SHP77 (cell line): ENCODE measurements around the gene DENND1C.

Source experiments
- DNase-seq, 2 experiments: peaks; one replicate each; lab custom pipeline; 2025; lab: John Stamatoyannopoulos, UW

DENND1C gene

GRCh38 chr19:6479836-6480398 lies 1.7 kb downstream of the DENND1C start:
- no peak for DNase-seq

DNA sequence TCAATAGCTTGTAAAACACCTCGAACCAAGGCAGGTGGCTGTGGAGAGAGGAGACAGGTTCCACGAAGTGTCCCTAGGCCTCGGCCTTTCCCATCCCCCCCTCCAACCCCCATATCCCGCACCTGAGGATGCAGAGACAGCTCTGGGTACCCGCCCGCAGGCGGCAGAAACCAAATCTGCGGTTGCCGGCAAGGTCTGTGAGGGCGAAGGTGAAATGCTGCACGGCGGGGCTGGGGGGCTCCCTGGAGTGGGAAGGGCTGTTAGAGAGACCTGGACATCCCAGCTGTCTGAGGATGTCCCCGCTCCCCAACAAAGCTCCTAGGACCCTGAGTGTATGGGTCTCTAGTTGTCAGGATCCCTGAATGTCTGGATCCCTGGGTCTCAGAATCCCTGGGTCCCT lies 2.8 kb downstream of the DENND1C start:
- DNase-seq = no peak

DNA sequence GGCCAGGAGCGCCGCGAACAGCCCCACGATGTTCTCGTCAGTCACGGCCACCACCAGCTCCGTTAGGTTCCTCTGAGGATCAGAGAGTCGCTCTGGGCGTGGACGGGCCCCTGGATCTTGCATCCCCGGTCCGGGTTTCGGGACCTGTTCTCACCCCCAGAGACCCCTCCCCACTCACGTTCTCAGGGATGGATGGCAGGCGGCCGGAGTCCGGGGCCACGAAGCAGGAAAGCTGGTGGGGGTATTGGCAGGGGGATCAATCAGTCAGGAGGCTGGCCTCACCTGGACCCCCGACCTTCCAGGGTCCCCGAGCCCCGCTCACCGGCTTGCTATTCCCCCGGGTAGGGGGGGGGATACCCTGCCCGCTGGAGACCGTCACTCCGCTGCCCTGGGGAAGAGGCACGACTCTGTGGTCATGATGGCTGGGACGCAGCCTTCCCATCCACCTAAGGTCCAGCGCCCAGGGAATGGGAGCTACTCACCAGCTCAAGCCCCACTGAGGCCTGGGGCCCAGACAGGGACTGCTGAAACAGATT lies 4.6 kb downstream of the DENND1C start:
- DNase-seq = no peak

GRCh38 chr19:6476155-6476895 lies 5.3 kb downstream of the DENND1C start:
- DNase-seq = peak; percentile 98

DNA sequence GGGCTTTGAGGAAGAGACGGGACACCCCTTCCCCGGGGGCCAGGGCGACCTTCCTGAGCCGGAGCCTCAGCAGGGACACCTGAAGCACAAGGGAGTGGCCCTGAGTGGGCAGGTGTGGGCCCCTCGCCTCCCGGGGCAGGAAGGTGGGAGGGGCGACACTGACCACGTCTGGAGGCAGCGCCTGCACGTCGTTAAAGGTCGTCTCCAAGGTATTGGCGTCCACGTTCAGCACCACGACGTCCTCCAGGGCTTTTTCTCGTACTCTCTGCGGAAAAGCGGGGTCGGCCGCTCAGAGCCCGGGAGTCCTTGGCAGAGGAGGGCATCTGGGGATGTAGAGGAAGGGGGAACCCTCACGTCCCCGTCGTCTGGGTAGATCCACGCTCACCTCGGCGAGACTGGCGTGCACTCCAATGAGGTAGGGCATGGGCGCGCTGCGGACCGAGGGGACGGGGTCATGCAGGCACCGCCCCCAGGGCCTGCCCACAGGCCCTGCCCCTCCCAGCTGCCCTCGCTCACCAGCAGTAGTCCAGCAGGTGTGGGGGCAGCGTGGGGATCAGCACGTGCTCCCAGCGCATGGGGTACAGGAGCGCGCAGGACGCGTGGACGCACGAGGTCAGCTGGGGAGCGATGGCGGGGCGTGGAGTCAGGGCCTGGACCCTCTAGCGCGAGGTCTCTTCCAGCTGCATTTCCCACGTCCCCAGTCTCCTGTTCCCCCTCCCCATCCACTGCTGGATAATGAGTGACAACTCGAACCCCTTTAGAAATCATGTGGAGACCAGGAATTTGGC lies 6.1 kb downstream of the DENND1C start:
- DNase-seq = peak; percentile 41 to 43

DNA sequence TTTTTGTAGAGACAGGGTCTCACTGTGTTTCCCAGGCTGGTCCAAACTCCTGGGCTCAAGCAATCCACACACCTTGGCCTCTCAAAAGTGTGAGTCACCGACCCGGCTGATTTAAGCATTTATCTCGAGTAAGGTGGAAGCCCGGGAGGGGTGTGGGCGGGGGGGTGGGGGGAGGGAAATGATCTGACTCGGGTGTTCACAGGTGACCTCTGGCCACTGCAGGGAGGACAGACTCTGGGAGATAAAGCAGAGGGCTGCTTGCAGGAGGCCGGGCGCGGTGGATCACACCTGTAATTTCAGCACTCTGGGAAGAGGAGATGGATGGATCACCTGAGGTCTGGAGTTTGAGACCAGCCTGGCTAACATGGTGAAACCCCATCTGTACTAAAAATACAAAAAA lies 7.9 kb downstream of the DENND1C start:
- DNase-seq = no peak

- no peak for DNase-seq
These were observed 8.9 kb downstream of the DENND1C start for GRCh38 chr19:6472713-6473112.

DNA sequence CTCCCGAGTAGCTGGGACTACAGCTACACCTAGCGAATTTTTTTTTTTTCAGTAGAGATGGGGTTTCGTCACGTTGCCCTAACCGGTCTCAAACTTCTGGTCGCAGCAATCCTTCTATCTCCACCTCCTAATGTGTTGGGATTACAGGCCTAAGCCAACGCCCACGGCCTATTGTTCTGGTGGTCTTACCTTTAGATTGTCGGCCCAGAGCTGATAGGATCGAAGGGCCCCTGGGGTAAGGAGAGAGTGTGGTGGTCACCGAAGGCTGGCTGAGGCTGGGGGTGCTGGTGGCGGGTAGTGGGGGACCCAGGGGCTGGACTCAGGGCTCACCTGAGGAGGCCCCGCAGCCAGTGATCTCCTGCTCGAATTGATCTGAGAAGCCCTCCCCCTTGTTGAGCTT lies 10.5 kb downstream of the DENND1C start:
- DNase-seq = no peak

- no peak for DNase-seq
These were observed 11.4 kb downstream of the DENND1C start for GRCh38 chr19:6470173-6470572.

GRCh38 chr19:6467384-6467783 lies 14.2 kb downstream of the DENND1C start:
- DNase-seq = no peak

DNA sequence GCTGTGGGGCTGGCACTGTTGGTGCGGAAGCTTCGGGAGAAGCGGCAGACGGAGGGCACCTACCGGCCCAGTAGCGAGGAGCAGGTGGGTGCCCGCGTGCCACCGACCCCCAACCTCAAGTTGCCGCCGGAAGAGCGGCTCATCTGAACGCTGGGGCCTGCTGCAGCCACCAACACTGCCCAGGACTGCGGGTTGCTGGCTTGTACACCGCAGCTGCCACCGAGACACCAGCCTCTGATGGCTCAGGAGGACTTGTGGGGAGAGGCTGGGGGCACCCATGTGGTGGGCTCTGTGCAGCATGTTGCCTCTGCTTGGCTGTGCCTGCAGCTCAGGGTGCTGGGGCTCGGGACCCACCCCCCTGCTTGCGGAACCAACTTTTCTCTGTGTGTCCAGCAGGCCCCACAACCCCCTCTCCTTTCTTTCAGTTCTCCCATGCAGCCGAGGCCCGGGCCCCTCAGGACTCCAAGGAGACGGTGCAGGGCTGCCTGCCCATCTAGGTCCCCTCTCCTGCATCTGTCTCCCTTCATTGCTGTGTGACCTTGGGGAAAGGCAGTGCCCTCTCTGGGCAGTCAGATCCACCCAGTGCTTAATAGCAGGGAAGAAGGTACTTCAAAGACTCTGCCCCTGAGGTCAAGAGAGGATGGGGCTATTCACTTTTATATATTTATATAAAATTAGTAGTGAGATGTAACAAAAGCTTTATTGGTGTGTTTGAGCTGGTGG lies 14.9 kb downstream of the DENND1C start:
- no peak for DNase-seq

- DNase-seq = no peak
These were observed 15.9 kb downstream of the DENND1C start for GRCh38 chr19:6465663-6466062.

GRCh38 chr19:6465006-6465405 lies 16.6 kb downstream of the DENND1C start:
- DNase-seq = no peak

GRCh38 chr19:6464070-6464873 lies 17.3 kb downstream of the DENND1C start, which contains the start of gene CRB3:
CRB3 (plus strand) TSS chr19:6464271; CDS start chr19:6464702, 431 bp downstream.
- DNase-seq = no peak

- DNase-seq = peak; percentile 92 to 95
These were observed 21.3 kb downstream of the DENND1C start for GRCh38 chr19:6460099-6460884.

GRCh38 chr19:6459262-6460098 lies 22.1 kb downstream of the DENND1C start, which contains the start of gene SLC25A23:
SLC25A23 (minus strand) TSS chr19:6459792; CDS start chr19:6459628, 164 bp downstream.
- DNase-seq = peak; percentile 41 to 54

GRCh38 chr19:6458695-6459261 lies 22.8 kb downstream of the DENND1C start:
- DNase-seq = no peak

- no peak for DNase-seq
These were observed 23.5 kb downstream of the DENND1C start for GRCh38 chr19:6457958-6458694.
